NCI-H146 (cell line): Measurements from ENCODE around the gene NFILZ.
"Not testable (repeated sequence)": the region's sequence is repeated elsewhere in the genome, so short reads cannot be mapped to it uniquely, and the experiment has no call there.

Experiments
- DNase-seq: peaks from one replicate; lab custom pipeline; 2025; lab: John Stamatoyannopoulos, UW

Gene NFILZ

DNA sequence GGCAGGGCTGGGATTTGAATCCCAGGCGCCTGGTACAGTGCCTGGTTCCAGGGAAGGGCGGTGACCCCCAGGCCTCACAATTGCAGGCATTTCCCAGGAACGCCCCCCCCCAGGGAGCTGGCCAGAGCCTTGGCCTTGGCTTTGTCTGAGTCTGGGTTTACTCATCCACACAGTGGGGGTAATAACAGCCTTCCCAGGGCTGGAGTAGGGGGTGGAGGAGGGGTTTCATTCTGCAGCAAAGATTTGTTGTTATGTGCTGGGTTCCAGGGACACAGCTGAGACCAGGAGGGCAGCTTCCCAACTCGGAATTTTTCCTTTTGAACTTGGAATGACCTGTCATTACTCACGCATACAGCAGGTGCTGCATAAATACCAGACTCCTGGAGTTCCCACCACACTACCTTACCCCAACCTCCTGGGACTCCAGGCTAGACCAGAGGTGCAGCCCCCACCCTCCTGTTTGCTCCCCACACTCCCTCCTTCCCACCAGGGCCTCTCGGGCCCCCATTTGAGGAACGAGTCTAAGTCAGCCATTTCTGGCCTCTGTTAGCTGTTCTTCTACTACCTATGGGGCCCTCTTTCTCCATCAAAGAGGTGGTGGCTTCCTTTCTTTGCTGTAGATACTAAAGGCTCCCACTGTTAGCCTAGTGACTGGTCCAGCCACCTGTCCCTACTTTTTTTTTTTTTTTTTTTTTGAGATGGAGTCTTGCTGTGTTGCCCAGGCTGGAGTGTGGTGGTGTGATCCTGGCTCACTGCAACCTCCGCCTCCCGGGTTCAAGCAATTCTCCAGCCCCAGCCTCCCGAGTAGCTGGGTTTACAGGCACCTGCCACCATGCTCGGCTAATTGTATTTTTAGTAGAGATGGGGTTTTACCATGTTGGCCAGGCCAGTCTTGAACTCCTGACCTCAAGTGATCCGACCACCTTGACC, 18.3 kb upstream of the NFILZ start:
- no peak for DNase-seq

DNA sequence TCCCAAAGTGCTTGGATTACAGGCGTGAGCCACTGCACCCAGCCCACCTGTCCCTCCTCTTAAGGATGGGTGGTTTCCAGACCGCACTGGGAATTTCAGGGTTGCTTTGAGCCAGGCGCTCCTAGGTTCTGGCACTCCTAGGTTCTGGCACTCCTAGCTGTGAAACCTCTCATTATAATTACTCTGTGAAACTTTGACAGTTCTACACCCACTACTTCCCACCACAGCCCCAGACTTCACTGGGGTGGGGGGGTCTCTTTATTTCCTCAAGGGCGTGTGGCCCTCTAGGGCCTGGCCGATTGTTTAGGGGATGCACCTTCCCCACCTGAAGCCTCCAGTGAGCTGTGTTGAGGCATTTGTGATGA, 17.6 kb upstream of the NFILZ start:
- no peak for DNase-seq

DNA sequence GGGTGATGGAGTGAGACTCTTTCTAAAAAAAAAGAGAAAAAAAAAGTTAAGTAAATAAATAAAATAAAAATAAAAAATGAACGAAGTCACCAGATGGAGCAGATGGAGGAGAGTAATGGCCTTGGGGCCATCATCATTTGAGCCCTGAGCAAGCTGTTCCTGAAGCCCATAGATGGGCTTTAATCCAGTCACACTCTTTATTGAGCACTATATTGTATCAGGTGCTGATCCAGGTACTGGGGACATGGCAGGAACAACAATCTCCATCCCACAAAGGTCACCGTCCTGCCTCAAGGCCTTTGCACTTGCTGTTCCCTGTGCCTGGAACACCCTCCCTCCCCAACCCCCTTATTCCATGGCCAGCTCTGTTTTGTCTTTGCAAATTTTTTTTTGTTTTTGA, 16.0 kb upstream of the NFILZ start:
- DNase-seq = no peak

DNA sequence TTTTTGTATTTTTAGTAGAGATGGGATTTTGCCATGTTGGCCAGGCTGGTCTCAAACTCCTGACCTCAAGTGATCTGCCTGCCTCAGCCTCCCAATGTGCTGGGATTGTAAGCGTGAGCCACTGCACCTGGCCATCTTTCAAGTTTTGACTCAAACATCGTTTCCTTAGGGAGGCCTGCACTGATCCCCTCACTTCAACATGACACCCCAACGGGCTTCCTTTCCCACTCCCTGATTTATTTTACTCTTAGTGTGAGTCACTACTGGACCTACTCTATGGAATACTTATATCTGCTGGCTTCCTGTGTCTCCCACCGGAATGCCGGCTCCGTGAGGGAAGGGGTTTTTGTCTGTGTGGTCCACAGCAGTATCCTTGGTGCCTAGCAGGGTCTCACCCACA, 15.4 kb upstream of the NFILZ start:
- no peak for DNase-seq

DNA sequence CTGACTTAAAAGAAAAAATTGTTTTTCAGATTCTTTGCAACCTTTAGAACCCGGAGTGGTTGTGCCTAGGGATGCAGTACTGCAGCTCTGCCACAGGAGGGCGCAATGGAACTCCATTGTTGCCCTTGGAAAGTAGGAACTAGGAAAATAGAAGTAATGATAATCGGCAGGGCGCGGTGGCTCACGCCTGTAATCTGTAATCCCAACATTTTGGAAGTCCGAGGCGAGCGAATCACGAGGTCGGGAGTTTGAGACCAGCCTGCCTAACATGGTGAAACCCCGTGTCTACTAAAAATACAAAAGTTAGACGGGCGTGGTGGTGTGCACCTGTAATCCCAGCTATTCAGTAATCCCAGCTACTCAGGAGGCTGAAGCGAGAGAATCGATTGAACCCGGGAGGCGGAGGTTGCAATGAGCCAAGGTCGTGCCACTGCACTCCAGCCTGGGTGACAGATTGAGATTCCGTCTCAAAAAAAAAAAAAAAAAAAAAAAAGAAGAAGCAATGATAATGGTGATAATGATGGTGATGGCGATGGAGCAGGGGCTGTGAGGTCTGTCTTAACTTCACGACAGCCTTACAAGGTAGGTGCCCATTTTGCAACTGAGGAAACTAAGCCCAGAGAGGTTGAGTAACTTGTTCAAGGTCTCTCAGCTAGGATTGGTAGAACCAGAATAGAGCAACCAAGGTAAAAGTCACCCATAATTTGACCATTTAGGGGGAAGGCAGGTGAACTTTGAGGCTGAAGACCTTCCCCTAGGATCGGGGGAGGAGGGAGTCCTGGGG, 14.4 kb upstream of the NFILZ start:
- no peak for DNase-seq

DNA sequence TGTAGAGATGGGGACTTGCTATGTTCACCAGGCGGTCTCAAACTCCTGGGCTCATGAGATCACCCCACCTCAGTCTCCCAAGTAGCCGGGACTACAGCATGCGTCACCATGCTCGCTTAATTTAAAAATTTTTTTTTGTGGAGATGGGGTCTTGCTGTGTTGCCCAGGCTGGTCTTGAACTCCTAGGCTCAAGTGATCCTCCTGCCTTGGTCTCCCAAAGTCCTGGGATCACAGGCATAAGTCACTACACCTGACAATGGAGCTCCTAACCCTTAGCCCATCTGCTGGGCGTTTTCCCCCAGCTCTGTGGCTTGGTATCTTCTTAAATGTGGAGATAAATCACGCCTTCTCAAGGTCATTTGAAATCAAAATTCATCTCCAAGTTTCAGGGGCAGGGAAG, 13.6 kb upstream of the NFILZ start:
- DNase-seq = no peak

DNA sequence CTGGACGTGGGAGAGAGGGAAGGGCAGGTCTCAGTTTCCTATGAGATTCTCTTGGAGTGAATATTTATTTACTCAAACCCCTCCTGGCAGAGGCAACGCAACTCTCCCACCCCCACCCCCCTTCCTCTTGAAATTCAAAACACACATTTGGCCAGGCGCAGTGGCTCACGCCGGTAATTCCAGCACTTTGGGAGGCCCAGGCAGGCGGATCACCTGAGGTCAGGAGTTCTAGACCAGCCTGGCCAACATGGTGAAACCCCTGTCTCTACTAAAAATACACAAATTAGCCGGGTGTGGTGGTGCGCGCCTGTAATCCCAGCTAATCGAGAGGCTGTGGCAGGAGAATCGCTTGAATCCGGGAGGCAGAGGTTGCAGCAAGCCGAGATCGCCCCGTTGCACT, 13.1 kb upstream of the NFILZ start:
- not testable (repeated sequence) for DNase-seq

DNA sequence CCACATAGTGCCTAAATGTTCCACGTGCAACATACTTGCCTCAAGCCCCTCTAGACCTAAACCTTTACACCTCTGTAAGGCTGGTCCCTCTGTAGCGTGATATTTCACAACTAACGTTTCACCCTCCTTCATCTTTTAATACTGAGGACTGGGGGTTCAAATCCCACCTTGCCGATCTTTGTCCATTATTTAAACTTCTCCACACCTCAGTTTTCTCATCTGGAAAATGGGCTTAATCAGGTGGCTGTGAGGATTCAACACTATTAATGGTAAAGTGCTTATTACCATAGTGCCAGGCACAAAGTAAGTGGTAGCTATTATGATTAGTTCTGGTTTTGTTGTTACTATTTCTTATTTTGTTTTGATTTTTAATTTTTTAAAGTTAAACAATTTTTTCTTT, 12.4 kb upstream of the NFILZ start:
- no peak for DNase-seq

DNA sequence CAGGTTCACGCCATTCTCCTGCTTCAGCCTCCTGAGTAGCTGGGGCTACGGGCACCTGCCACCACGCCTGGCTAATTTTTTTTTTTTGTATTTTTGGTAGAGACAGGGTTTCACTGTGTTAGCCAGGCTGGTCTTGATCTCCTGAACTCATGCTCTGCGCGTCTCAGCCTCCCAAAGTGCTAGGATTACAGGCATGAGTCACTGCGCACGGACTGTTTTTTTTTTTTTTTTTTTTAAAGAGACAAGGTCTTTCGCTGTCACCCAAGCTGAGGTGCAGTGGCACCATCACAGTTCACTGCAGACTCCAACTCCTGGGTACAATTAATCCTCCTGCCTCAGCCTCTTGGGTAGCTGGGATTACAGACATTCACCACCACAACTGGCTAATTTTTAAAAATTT, 11.7 kb upstream of the NFILZ start:
- DNase-seq = no peak

DNA sequence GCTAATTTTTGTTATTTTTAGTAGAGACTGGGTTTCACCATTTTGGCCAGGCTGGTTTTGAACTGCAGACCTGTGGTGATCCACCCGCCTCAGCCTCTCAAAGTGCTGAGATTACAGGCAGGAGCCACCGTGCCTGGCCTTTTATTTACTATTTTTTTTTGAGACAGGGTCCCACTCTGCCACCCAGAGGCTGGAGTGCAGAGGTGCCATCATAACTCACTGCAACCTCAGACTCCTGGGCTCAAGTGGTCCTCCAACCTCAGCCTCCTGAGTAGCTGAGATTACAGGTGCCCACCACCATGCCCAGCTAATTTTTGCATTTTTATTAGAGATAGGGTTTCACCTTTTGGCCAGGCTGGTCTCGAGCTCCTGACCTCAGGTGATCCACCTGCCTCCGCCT, 7.5 kb upstream of the NFILZ start:
- DNase-seq = not testable (repeated sequence)

DNA sequence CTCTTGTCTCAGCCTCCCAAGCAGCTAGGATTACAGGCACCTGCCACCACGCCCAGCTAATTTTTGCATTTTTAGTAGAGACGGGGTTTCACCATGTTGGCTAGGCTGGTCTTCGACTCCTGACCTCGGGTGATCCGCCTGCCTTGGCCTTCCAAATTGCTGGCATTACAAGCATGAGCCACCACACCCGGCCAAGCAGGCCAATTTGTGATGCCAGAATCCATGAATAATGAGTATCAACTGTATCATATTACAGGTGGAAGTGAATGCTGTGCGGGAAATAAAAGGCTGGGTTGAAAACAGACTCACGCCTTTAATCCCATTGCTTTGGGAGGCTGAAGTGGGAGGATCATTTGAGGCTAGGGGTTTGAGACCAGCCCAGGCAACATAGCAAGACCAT, 3.6 kb upstream of the NFILZ start:
- DNase-seq = no peak

DNA sequence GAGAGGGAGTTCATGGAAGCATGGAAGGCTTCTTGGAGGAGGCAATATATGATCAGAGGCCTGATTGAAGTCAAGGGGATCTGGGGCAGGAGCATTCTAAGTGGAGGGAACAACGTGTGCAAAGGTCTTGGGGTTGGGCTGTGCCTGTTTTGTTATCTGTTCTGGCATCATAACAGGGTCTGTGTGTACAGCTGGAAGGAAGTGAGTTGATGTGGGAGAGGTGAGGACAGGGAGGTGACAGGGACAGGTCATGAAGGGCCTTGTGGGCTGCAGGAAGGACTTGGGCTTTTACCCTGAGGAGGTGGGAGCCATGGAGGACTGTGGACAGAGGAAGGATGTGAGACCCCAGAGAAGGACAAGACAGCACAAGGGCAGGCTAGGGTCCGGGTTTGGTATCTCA, 1.2 kb upstream of the NFILZ start:
- no peak for DNase-seq

DNA sequence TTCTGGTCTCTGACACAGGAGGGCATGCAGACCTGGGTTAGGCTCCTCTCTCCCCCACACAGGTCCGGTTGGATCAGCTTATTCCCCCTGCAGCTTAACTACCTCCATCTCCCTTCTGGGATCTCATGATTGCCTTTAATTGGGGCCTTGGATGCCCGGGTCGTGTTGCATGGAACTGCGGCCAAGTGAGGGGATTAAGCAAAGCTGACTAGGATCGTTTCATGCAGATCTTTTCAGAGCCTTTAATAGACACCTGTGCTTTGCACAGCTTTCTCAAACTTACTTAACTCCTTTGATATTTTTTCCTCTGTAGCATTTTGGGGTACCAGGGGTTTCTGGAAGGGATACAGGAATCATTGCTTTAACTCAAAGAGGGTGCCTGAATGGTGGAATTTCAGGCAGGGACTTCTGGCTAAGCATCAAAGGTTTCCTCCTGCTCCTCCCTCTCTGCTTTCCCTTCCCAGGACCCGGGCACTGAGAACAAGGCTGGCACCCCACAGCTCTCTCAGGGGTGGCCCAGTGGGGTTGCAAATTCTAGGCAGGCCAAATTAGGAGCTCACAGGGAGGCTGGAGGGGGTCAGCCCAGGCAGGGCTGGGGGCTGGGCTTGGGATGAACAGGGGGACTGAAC, 477 bp downstream of the NFILZ start:
- DNase-seq = no peak

DNA sequence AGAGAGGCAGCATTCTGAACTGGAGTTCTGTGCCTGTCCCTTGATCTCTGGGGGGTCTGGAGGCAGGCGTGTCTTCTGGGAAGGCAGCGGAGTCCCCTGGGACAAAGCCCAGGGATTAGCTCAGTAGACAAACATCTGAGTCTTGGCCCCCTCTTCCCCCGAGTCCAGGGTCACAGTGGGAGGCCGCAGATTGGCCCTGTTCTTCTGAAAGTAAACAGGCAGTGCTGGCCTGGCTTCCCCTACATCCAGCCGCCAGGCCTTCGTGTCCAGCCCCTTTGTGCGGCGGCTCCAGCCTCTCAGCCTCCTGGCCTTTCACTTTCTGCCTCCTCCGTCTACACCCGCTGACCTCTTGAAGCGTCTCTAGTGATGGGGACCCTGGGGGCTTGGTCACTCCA, 989 bp downstream of the NFILZ start:
- no peak for DNase-seq

DNA sequence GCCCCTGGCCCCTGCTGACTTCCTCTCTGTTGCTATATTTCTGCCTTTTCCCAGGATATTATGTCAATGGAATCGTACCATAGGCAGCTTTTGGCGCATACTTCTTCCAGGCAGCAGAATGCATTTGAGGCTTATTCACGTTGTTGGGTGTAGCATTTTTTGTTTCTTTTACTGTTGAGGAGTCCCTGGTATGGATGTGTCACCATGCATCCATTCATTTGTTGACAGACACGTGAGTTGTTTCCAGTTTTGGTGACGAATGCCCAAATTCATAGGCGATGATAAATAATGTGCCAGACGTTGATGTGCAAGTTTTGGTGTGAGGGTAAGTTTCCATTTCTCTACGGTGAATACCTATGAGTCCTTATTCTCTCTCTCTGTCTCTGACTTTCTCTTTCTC, 5.0 kb downstream of the NFILZ start:
- no peak for DNase-seq

DNA sequence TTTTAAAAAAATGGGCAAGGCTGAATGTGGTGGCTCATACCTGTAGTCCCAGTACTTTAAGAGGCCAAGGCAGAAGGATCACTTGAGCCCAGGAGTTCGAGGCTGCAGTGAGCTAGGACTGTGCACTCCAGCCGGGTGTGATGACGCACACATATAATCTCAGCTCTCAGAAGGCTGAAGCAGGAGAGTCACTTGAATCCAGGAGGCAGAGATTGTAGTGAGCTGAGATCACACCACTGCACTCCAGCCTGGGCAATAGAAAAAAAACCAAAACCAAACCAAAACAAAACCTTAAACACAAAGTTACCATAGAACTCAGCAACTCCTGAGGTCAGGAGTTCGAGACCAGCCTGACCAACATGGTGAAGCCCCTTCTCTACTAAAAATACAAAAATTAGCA, 6.6 kb downstream of the NFILZ start:
- DNase-seq = not testable (repeated sequence)

DNA sequence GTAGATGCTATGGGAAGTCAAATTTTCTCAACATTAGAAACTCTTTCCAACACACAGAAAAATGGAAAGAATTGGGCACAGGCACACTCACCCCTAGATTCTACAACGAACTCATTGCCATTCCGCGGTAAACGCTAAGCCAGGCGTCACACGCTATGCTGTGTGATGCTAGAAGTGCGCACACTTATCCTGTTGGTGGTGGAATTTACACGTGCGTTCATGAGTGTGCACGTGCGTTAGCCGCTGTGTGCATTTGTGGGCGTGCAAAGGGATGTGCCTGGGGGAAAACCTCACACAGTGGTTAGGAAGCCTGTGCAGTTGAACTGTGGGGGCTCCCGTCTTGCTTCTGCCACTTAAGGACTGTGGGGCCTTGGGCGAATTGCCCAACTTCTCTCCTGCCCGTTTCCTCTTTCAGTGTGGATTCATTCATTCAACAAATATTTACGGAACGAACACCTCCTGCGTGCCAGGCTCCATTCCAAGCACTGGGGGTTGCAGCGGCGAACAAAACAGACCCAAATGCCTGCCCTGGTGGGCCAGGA, 7.7 kb downstream of the NFILZ start:
- no peak for DNase-seq

DNA sequence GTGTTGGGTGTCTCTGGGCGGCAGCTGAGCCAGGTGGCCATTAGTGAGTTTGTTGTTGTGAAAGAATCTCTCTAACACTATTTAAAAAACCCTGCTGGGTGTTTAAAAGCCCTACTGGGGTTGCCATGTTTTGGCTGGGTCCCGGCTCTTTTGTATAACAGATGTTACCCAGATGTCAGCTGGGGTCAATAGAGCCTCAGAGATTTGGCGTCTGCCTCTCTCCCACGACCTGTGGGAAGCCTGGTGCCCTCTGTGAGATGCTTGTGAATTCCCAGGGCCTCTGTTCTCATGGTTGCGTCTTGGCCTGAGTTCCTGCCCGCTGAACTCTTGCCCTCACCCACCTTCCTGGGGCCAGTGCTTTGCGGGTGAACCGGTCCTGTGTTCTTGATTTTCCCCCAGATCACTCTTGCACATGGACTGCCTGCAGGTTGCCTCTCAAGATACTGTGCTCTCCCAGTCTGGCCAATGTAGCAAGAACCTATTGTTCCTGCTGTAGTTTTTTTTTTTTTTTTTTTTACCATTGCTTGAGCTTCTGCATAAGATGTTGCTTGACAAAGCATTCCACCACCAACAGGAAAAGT, 9.5 kb downstream of the NFILZ start:
- DNase-seq = no peak

DNA sequence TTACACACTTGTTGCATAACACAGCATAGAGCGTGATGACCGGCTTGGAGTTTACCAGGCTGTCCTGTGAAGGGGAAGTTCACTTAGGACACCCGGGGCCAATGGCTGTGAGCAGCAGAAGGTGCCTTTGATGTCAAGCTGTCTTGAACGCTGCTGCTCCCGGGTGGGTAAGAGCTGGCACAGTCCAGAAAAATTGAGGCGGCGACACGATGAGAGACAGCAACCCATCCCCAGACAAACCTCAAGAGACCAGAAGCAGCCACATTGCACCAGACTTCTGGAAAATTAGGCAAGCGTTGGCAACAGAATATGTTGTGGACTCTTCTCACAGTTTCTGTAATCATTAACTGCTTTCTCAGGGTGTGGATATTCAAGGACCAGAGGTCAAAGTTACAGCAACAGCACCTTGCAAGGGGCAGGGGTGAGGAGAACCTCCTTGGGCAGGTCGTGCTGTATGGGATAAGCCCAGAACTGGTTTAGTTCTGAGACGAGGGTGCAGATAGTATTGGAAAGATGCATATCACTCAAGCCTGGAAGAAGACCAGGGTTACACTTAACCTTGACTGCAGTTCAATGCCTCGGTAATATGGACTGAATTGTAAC, 10.1 kb downstream of the NFILZ start:
- DNase-seq = no peak

DNA sequence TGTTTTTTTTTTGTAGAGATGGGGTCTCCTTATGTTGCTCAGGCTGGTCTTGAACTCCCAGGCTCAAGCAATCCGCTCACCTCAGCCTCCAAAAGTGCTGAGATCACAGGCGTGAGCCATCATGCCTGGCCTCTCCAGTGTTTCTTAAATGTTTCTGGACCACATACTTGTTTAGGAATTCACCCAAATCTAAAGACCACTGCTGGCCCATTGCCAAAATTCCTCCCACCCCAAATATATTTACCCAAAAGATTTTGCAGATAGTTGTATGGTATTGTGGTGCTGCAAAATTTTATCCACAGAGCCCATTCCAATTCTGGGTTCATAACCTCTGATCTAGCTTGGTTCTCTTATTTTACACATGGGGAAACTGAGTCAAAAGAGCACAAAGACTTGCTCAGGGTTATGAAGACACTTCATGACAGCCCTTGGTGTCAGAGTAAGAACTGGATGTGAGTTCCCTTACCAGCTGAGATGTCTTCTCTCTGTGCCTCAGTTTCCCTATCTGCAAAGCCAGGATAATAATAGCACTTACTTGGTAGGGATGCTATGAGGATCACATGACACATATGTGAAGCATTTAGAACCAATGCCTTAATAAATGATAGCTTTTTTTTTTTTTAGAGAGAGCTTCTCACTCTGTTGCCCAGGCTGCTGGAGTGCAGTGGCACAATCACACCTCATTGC, 10.9 kb downstream of the NFILZ start:
- DNase-seq = no peak

DNA sequence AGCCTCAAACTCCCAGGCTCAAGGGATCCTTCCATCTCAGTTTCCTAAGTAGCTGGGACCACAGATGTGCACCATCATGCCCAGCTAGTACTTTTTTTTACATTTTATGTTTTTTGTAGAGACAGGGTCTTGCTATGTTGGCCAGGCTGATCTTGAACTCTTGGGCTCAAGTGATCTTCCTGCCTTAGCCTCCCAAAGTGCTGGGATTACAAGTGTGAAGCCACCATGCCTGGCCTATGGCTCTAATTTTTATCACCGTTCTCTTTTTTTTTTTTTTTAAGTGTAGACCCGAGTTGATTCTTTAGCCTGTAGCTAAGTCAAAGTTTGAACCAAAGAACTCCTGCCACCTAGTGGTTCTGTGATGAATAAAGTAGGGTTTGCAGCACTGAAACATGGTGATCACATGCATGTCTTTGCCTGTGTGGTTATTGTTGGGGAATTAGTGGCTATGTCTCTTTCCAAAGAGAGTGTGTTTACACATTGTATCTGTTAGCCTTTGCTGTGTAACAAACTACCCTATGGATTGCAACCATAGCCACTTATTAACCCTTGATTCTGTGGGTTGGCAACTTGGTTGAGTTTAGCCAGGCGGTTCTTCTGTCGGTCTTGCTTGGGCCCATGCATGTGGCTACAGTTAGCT, 11.6 kb downstream of the NFILZ start:
- DNase-seq = no peak
